GM21717 (cell line): ENCODE results near the gene OTUB2.

Experiments used
- ATAC-seq: cut with Tn5 transposase; IDR thresholded peaks from one replicate; pipeline ENCODE4 v1.9.1; 2021; ENCODE audit warnings: mild to moderate bottlenecking, moderate library complexity; ENCODE audit not compliant: unreplicated experiment

OTUB2 gene

DNA sequence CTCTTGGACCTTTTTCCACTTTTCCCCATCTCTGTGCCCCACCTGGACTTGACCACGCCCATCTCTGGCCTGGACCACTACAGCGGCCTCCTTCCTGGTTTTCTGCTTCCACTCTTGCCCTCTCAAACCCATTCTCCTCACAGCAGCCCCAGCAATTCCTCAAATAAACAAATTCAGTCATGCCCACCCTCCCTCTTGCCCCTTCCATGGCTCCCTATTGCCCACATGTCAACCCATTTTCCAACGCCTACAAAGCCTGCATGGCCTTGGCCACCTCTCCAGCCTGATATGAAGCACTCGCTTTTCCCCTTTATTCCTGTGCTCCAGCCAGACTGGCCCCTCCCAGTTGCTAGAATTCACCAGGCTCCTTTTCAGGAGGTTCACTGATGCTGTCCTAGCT lies 5.9 kb upstream of the OTUB2 start:
- no peak for ATAC-seq

DNA sequence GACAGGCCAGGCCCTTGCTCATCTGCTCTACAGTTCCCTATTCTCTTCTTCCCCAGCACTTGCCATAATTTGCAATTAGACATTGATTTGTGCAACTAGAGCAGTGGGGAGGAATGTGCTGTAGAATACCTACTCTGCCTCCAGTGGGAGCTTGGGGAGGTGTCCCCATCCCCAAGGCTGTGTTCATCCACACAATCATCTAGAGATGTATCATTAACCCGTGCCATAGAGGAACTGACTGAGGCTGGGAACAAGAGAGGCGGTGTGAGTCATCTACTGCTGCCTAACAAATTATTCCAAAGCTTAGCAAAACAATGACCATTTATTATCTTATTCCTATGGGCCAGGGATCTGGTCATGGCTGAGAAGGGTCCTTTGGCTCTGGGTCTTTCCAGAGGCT lies 5.1 kb upstream of the OTUB2 start:
- ATAC-seq, result no peak

DNA sequence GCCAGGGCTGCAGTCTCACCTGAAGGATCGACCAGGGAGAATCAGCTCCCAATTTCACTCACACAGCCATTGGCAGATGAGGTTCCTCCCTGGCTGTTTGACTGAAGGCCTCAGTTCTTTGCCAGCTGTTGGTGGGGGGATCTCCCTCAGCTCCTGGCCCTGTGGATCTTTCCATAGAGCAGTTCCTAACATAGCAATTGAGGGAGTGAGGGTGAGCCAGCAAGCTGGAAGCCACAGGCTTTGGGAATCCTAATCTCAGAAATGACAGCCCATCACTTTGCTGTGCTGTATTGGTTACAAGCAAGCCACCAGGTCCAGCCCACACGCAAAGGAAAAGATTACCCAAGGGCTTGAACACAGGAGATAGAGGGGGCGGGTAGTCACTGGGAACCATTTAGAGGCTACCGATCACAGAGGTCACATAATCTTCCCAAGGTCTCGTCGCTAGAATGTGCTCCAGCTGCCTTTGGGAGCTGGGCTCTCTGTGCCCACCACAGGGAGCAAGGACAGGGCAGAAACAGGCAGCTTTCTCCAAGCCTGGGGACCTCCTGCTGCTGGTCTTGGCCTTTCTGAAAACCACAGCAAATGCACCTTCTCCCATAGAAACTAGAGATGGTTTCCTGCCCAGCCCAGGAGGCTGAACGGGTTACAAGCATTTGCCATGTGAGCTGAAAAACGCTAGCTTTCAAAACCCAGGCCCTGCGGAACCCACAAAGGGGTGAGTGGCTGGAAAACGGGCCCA lies 4.6 kb upstream of the OTUB2 start:
- no peak for ATAC-seq

DNA sequence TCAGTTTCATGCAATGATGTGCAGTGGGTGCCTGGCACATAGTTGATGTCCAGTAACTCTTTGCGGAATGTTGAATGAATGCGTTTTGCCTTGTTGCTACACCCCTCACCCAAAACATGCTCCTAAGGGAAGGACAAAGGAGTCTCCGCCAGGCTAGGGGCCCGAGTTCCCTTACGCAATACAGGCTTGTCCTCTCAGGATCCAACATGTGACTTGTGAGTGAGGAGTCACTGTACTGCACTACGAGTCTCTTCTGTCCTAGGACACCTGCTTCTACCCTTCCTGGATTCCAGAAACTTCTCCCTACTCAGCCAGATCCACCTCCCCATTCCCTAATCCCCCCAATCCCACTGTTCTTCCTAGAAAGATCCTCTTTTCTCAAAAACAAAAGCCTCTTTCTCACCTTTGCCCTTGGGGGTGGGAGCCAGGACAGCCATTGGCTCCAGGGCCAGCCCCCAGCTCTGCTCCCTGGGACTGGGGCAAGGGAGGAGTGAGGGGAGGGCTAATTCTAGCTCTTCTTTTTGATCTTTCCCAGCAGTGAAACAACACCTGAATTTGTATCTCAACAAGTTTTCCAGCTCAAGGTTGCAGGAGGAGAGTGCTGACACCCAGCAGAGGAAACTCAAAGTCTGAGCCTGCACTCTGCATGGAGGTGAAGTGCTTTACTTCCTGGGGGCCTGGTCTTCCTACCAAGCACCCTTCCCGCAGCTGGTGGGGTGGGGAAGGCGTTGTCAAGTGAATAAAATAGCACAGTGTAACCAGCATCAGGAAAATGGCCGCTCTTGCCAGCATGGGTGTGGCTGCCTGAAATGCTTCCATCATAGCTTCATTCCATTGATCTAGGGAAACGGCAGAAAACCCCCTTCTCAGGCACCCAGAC lies 3.4 kb upstream of the OTUB2 start:
- no peak for ATAC-seq

DNA sequence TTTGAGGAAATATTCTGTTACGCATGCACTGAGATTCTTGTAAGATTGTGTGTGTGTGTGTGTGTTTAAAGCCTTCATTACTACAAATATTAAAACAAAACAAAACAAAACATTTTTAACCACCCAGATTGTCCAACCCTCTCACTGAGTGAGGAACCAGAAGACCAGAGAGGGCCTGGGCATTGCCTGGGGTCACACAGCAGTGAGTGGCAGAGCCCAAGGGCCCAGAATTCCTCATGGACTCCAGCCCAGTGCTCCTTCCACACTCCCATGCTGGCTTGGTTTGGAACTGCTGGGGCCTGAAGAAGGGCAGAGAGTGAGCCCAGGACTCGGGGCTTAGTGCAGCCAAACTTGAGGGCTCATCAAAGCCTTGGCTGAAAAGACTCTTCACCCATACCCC lies 1.6 kb upstream of the OTUB2 start:
- ATAC-seq, result no peak

DNA sequence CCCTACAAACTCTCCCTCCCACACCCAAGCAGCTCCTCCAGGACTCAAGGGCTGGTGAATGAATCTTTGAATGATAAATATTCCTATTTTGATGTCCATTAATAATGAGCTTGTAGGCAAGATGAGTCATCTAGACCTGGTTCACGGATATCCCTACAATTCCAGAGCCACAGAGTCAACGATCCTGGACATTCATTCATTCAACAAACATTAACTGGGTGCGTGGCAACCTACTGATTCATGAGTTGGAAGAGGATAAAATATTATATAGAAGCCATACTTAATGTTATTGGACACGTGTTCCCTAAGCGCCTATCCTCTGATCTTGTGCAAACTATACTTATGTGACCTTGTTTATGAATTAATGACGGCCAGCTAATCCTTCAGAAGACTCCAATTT lies 420 bp upstream of the OTUB2 start:
- no peak for ATAC-seq

DNA sequence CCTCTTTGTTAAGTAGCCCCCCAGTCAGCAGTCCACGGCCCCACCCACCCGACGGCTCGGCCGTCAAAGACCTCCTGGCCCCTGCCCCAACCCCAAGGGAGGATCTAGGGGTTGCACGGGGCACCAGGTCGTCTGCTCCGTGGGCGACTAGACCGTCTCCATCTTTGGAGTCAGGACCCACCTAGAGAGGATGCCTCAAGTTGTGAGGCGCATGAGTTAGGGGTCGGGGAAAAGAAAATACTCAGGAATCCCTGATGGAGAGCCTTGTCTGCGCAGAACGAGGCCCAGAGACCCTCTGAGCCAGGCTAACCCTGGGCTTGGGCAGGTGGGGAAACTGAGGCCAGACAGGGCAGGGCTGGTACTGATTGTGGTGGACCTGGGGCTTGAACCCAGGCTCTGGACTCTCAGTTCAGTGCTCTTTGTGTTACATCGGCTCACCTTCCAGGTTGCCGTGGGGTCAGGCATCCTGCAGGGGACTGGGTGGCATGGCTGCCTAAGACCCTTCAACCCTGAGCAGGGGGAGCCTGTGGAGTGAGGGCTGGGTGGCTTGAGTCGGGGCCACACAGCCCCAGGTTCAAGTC lies 839 bp downstream of the OTUB2 start:
- ATAC-seq, result no peak

DNA sequence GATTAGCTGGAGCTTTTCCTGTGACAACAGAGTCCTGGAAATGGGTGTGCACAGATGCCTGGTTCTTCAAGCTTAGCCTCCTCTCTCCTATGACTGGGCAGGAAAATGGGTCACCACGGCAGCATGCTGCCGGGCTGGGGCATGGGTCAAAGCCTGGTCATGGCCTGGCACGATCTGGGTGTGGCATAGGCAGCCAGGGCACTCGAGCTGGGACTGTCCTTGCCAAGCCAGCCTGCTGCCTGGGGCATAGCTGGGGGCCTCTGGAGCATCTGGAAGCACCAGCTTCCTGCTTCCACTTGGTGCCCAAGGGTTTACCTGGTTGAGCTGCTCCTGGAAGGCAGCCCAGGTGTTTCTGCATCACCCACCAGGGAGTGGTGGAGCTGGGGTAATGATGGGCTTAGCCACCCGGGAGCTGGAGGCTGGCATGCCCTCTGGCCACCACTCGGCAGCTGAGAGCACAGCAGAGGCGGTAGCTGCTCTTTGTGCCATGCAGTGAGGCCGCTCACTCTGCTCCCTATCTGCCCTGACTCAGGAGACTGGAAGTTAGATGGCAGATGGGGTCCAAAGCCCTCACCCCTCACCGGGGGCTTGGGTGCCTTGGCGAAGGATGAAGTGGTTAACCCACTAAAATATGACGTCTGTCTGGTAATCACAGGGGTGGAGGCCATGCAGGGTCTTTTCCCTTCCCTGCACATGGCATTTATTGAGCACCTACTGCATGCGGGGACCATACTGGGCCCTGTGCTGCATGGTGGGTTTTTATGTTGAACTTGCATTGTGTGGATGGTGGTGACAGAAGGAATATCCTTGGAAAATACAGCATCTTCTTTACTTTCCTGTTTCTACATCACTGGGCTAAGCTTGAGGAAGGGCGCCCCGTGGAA lies 1.7 kb downstream of the OTUB2 start:
- ATAC-seq, result no peak

DNA sequence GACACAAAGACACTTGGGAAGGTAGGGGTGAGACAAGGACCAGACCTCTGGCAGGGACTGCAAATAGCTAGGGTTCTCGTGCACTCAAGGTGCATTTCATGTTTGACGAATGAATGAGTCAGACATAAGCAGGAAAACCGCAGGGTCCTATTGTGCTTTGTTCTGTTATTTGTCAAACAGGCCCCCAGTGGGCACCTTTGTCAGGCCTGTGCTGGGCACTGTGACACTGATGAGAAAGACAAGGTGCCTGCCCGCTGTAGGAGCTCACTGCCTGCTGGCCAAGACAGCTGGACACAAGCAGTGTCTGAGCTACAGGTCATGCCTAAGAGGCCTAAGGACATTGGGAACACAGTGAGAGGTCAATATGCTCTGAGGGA lies 2.3 kb downstream of the OTUB2 start:
- no peak for ATAC-seq

DNA sequence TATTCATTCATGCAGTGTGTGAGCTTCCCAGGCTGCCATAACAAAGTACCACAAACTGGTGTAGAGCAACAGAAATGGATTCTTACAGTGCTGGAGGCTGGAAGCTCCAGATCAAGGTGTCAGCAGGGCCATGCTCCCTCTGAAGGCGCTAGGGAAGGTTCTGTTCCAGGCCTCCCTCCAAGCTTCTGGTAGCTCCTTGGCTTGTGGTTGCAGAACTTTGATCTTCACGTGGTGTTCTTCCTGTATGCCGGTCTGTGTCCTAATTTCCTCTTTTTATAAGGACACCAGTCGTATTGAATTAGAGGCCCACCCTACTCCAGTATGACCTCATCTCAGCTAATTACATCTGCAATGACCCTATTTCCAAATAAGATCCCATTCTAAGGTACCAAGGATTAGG lies 3.1 kb downstream of the OTUB2 start:
- no peak for ATAC-seq

DNA sequence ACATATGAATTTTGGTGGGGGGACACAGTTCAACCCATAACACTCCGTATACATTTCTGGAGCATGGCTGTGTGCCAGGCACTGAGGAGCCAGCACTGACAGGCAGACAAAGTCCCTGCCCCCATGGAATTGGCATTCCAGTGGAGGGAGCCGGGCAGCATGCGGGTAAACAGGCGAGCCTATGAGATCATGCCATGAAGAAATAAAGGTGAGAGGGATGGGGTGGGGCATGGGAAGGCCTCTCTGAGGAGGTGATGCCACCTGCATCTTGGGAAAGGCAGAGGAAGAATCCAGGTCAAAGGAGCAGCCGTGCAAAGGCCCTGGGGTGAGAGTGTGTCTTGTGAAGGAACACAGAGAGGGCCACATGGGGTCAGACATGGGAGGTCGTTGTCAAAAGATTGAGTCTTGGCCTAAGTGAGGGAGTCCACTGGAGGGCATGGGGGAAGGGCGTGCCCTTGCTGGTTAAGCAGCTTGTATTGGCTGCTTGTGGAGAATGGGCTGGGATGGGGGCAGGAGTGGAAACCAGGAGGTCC lies 3.6 kb downstream of the OTUB2 start:
- ATAC-seq, result no peak

DNA sequence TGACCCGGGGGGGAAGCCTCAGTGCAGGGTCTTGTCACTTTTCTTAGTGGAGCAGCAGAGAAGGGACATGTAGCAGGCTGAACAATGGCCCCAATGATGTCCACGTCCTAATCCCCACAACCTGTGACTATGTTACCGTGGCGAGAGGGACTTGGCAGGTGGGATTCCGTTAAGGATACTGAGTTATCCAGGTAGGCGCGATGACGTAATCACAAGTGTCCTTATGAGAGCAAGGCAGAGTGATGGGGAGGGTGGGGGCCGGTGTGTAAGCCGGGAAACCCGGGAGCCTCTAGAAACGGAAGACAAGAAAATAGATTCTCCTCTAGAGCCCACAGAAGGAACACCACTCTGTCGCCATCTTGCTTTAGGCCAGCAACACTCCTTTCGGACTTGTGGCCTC lies 4.4 kb downstream of the OTUB2 start:
- no peak for ATAC-seq

DNA sequence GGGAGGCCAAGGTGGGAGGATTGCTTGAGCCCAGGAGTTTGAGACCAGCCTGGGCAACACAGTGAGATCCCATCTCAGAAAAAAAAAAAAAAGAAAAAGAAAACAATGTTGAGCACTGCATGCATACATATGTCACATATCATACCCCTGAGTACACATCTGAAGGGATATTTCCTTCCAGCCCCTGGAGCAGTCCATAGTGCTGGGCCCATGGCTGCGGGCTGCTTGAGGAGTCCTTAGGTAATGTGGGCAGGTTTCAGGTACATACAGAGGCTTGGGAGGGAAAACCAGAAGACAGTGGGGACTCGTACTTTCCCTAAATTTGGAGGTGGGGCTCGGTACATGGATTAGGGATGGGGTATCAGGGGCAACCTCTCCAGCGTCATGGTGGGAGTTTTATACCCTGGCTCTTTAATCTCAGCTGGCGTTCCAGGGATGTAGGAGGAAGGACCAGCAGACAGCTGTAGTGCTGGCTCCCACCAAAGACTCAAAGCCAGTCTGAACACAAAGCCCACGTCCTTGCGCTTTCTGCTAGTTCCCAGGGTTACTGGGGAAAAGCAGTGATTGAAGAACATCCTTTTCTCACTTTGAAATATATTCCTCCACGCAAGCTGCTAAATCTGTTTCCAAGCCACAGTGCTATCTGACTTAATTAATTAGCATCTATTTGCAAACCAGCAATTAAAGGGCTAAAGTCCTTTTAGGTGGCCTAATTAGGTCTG lies 5.2 kb downstream of the OTUB2 start:
- ATAC-seq, result no peak

DNA sequence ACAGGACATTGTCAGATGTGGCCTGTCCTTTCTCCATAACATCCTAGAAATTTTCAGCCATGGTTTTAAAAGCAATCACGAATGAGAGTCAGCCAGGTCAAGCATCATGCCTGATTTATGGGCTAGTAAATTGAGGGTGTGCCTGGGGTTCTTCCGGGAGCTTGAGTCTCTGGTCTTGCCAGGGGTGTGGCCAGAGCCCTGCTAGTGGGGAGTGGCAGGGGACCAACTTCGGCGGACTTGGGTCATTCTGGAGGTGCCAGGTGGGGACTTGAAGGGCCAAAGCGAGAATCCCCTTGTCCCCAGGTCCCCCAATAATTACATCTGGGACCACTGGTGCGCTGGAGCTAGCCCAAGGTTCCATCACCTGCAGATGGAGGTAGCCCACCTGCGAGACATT lies 5.7 kb downstream of the OTUB2 start:
- ATAC-seq, result no peak

DNA sequence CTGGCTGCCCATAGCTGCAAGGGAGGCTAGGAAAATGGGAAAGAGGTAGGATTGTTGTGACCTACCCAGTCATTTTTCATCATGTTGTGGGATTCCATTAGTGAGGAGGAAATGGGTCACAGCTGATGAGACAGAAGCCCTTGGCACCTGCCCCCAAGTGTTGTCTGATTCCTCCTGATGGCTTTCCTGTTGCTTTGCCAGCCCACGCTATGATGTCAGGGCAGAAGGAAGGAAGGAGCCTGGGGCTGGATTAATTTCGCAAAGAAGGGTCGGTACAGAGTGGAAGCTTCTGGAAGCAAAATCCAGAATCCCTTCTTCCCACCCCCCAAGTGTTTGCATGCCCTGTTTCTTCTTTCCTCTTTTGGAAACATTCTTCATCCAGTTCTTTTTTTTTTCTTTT lies 8.7 kb downstream of the OTUB2 start:
- no peak for ATAC-seq

DNA sequence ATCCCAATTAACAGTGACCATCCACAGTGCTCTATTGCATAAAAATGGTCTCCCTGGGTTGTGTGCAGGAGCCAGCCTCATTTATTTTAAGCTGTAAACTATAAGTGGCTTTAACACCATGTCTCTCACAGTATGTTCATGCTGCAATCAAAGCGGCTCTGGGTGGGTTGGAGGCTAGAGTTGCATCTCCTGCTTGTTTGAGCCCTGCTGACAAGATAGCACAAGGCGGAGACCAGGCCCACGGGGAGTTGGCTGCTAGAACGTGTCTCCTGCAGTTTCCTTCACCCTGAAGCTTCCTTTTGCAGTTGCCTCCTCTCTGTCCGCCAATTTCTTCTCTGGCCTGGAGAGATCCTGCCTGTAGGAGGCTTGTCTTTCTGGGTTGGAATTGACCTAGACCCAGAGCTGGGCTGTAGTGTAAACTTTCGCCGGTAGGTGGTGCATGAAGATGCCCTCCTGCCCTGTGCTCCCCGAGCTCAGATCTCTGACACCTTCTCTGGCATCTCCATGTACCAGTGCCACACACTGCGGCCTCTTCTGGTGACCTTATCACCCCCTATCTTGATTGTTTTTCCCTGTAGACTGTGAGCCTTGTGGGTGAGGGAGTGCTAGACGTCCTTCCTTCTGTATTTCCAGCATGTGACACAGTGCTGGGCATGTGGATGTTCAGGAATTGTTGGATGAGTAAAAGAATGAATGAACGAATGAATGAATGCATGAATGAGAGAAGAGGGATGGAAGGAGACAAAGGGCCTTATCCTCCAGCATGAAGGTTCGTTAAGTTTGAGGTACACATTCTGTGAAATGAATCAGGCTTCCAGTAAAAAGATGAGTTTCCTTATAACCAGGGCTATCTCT lies 10.4 kb downstream of the OTUB2 start:
- ATAC-seq, result peak; percentile 79

DNA sequence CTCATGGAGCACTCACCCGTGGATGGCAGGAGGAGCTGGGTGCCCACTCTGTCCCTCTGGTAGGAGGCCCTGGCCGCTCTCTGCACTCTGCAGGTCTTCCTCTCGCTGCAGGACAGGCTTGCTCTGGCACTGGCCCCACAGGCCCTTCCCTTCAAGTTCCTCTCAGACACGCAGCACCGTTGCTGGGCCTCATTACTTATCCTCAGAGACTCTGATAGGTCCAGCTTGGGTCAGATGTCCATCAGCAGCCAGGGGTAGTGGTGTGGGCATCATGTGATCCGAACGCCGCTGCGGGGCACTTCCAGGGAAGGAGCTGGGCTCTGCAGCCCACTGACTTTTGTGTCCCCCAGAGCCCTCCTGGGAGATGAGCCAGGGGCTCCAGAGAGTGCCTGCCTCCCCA lies 11.8 kb downstream of the OTUB2 start:
- ATAC-seq, result no peak

DNA sequence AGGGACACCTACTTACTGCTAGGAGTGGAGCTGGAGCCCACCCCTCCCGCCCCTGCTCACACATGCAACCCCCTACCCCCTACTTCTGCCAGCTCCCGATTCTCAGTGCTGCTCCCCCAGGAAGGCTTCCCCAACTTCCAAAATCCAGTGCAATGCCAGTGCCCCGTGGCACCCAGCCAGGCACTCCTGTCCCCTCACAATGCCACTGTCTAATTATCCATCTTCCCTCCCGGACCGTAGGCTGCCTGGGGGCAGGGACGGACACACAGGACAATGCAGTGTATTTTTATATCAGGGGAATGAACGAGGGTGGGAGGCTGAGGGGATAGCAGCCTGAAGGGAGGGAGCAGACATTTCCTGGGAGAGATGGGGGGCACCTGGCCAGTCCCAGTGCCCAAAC lies 12.4 kb downstream of the OTUB2 start:
- ATAC-seq, result no peak

DNA sequence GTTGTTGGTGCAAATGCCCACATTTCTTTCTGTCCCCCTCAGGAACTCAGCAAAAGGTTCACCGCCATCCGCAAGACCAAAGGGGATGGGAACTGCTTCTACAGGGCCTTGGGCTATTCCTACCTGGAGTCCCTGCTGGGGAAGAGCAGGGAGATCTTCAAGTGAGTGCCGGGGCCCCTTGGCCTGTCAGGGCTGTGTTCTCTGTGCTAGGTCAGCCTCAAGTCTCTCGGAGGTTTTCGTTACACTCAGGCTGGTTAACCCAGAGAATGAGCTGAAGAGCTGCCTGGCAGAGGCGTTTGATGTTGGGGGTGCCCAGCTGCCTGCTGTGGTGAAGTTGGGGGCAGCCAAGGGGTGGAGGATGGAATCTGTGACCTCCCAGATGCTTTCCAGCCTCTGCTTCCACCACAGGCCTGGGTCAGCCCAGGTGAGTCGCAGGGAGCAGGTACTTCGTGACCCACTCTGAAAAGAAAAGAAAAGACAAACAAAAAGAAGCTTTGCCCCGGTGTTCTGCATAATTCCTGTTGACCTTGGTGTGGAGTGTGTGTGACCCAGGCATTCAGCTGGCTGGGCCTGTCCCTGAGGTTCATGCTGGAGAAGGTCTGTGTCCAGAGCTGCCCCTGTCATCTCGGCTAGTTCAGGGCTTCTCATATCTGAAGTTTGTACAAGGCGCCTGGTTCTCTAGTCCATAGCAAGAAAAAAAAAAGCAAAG lies 12.9 kb downstream of the OTUB2 start:
- ATAC-seq, result no peak
